Measurements from ENCODE around the gene AGRN.
"Not testable (repeated sequence)": the region's sequence is repeated elsewhere in the genome, so short reads cannot be mapped to it uniquely, and the experiment has no call there.

AGRN gene

GRCh38 chr1:1020000-1020404 is at the start of gene AGRN:
TSS of gene AGRN (plus strand) at chr1:1020120. CDS start at chr1:1020173, 53 bp downstream.
- no peak for DNase-seq

- no peak for DNase-seq
Observed at GRCh38 chr1:970242-970972, 49.5 kb upstream of the AGRN start.

GRCh38 chr1:970973-971730 is 48.8 kb upstream of the AGRN start:
- DNase-seq, result no peak

GRCh38 chr1:971751-972506 is 48.0 kb upstream of the AGRN start:
- DNase-seq, result no peak

DNA sequence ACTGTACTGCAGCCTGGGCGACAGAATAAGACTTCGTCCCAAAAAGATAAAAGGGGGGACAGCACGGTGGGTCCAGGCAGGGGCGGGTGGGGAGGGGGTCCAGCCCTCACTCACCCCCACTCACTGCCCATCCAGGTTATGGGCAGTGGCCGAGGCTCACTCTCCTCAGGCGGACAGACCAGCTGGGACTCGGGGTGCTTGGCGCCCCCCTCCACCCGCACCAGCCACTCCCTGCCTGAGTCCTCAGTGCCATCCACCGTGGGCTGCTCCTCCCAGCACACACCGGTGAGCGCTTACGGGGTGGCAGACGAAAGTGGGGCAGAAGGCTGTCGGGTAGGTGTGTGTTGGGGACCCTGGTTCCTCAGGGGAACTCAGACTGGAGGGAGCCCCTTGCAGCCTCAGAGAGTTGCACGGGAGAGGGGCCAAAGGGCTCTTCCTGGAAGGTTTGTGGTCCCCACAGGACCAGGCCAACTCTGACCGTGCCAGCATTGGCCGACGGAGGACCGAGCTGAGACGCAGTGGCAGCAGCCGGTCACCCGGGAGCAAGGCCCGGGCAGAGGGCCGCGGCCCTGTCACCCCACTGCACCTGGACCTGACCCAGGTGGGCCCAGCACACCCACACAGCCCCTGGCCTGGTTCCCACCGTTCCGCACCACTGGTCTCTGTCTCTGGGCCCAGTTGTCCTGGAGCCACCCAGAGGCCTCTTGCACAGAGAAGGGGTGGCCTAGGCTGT is 47.0 kb upstream of the AGRN start:
- no peak for DNase-seq

- no peak for DNase-seq
Observed at GRCh38 chr1:973459-974292, 46.2 kb upstream of the AGRN start.

DNA sequence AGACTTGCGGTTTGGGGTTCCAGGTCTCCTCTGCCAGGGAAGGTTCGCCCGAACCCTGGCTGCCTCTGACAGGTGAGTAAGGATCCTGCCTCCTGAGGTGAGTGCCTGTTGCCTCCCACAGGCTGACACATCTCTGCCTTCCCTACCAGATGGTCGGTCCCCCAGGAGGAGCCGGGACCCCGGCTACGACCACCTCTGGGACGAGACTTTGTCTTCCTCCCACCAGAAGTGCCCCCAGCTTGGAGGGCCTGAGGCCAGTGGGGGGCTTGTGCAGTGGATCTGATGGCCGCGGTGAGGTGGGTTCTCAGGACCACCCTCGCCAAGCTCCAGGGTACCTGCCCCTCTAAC is 45.7 kb upstream of the AGRN start:
- DNase-seq, result no peak

GRCh38 chr1:974687-975328 is 45.1 kb upstream of the AGRN start:
- DNase-seq, result no peak

DNA sequence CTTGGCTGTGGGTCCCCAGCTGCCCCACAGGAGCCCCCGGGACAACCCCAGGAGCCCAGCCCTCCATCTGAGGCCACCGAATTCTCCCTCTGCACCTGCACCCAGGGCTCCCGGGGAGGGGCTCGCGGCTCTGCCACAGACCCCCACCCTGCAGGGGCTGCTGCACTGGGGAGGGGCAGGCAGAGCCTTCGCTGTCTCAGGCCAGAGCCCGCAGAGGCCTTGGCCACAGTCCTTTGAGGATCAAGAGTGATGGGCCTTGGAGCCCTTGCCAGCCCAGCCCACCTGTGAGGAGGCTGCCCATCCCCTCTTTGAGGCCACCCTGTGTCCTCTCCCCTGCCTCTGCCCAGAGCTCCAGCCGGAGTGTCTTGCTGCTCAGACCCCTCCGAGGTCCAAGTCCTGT is 44.6 kb upstream of the AGRN start:
- DNase-seq, result no peak

DNA sequence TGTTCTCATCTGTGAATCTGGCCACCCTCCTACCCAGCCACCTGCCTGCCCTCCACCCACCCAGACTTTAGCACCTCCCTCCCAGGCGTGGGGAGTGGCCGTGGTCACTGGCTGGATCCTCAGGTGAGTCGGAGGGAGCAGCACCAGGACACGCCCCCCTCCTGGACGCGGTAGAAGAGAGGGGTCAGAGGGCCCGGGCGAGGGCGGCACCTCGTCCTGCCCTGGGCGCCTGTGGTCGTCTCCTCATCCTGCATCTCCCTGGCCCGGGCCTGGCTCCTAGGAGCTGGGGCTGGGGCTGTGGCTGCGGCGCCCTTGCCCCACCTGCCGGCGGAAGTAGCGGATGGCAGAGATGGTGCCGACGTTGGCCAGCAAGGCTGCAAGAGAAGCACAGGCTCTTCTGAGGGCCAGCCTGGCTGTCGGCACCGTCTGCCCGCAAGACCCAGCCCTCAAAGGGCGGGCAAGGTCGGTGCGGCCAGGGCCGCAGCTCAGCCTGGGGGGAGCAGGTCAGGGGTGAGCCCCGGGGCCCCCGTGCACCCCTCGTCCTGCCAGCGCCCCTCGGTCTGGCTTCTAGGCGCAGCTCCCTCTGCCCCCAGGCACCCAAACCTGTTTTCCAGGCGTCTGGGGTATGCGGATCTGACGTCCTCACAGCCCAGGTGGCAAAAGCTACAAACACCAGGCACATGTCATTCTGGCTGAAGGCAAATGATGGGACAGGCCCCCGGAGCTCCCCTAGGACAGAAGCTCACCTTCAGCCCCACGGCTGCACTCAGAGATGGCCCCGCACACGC is 43.8 kb upstream of the AGRN start:
- DNase-seq, result peak; percentile 39

DNA sequence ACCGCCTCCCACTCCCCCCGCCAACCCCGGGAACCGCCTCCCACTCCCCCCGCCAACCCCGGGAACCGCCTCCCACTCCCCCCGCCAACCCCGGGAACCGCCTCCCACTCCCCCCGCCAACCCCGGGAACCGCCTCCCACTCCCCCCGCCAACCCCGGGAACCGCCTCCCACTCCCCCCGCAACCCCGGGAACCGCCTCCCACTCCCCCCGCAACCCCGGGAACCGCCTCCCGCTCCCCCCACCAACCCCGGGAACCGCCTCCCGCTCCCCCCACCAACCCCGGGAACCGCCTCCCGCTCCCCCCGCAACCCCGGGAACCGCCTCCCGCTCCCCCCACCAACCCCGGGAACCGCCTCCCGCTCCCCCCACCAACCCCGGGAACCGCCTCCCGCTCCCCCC is 43.1 kb upstream of the AGRN start:
- not testable (repeated sequence) for DNase-seq

DNA sequence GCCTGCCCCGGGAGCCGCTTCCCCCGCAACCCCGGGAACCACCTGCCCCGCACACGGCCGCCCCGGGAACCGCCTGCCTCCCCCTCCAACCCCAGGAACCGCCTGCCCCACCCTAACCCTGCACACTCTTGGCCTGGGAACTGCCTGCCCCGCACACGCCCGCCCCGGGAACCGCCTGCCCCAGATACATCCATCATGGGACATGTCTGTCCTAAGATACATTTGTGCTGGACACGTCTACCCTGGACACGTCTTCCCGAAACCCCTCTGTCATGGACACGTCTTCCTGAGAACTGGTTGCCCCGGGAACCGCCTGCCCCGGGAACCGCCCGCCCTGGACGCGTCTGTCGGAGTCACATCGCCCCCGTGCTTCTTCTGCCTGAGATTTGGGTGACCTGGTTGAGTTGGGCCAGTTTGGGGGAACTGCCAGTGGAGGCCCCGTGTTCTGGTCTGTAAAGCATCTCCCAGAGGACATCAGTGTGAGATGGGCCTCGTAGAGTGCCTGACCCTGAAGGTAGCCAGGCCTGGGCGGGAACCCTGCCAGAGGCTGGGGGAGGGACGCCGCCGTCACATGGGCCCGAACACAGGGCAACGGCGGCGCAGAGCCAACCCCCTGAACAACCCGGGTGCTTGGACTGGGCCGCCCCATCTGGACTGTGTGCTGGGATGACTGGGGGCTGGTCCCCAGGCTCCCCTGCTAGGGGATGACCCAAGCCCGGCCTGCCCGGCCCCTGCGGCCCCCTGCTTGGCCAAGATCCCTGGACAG is 41.7 kb upstream of the AGRN start:
- DNase-seq, result no peak

DNA sequence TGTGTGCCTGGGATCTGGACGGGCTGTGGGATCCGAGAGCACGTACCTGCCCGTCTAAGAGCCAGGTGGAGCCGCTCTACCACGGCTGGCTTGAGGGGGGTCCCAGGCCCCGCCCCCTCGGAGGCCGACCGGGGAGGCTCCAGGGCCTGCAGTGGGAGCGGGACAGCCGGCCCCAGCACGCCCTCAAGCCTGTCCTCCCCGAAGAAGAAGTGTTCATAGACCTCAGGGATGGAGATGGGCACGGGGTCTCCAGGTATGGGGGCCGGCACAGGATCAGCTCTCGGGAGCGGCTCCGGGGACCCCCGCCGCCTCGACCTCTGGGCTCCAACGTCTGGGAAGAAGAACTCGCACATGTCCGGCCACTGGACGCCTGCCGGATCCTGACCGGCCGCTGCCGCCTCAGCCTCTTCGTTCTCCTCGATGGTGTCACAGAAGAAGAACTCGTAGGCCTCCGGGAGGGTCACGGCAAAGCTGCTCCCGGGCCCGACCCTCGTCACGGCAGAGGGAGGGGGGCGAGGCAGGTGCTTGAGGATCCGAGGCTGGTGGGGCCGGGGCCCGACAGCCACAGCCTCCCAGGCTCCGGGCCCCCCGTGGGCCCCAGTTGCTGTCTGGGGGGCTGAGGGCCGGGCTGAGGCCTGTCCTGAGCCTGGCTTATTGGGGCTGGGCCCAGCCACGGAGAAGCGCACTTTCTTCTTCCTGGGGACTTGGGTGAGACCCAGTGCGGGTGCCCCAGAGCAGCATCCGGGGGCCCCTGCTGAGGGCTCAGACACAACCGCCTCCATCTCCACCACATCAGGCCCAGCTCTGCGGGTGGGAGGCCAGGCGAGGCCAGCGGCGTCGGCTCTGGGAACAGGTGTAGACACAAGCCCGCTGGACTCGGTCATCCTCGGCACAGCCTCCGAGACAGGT is 40.8 kb upstream of the AGRN start:
- no peak for DNase-seq

DNA sequence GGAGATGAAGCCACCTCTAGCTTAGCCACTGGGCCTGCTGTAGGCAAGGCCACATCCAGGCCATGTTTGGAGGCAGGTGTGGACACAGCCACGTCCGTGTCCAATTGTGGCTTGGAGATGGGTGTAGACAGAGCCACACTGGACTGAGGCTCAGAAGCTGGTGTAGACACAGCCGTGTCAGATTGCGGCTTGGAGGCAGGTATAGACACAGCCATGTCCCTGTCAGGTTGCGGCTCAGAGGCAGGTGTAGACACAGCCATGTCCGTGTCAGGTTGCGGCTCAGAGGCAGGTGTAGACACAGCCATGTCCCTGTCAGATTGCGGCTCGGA is 40.2 kb upstream of the AGRN start:
- DNase-seq, result no peak

DNA sequence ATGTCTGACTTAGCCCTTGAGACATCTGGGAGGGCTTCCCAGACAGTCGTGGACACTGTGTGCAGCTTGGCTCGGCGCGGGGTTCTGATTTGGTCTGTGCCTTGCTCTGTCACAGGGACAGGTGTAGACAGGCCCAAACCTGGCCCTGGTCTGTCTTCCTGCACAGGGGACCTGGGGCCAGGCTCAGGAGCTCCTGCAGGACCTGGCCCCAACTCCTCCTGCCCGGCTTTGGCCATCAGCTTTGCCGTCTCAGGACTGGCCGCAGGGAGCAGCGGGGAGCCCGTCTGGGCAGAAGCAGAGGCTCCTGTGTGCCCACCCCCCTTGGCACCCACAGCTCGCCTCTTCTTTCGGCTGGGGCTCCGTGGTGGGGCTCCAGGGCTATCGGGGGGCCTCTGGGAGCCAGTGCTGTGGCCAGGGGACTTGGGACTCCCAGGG is 39.8 kb upstream of the AGRN start:
- DNase-seq, result no peak

DNA sequence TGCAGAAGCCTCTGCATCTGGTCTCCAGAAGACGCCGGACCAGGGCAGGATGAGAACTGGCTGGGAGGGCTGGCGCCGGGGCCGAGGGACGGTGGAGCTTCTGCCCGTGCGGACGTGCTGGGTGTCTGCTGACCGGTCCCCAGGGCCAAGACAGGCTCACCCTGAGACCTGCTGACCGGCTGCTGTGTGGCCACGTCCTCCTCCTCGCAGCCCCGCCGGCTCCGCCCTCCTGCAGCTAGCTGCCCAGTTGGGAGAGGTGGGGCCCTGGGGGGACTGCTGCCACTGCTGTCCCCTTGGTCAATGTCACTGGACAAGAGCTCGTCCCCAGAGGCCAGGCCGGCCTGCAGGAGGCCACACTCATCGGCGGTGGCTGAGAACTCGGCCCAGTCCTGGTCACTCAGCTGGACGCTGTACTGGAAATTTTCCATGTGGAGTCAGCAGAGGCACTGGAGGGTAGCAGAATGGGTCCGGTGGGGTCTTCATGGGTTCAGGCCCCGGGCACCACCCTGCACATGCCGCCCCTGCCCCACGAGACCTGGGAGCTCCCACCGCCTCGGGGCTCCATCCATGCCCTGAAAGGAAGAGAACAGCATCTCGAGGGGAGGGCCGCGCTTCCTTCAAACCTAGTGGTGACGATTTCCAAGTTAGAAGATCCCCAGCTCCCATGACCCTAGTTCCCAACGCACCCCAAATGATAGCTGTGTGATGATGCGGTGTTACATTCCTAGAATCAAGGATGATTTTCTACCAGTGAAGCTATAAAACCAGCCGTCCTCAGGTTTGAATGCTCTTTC is 39.1 kb upstream of the AGRN start:
- DNase-seq, result no peak

GRCh38 chr1:981491-981954 is 38.4 kb upstream of the AGRN start:
- DNase-seq, result no peak

GRCh38 chr1:981955-982558 is 37.9 kb upstream of the AGRN start, which contains the start of gene PERM1:
TSS of gene PERM1 (minus strand) at chr1:982093. CDS start at chr1:981029, 1,064 bp downstream.
- no peak for DNase-seq
